ENCODE data around the gene AGBL4. TPM values are rescaled to one million over a fixed set of nuclear protein-coding genes. Genes with fewer than 3 reads are reported as not detected.

Gene AGBL4
- total RNA-seq, 1 experiment from 2014 or later, result not detected

DNA sequence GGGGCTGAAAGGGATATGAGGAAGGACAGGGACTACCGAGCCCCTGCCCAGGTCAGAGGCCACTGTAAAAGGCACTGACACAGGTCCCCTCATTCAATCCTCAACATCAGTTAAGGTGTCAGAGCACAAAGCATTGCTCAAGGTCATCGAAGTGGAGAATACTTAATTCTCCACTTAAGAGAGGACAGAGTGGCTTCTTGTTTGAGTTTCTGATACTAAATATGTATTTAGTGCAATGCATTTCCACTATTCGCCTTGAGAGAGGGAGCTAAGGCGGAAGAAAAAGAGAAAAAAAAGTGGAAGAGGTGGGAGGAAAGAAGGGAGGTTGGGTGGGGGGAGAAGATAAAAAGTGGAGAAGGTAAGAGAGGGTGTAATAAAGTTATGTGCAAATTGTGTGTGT lies 1451.6 kb downstream of the AGBL4 start:
- Mint-ChIP-seq H3K27ac (ENCODE audit: unreplicated experiment) (no peak overlapping the region), H3K9me3 (ENCODE audit: unreplicated experiment) (no peaks in the 10 kb centered on the region), H3K4me3 (ENCODE audit: unreplicated experiment) (no peak overlapping the region), H3K27me3 (ENCODE audit: insufficient read depth, unreplicated experiment) (peaks cover 16% of the 10 kb centered on the region), H3K4me1 (ENCODE audit: low read depth, unreplicated experiment) (no peaks in the 10 kb centered on the region), H3K36me3 (ENCODE audit: insufficient read depth, unreplicated experiment) (no peaks in the 10 kb centered on the region)
- TF ChIP-seq, protein P1, sequence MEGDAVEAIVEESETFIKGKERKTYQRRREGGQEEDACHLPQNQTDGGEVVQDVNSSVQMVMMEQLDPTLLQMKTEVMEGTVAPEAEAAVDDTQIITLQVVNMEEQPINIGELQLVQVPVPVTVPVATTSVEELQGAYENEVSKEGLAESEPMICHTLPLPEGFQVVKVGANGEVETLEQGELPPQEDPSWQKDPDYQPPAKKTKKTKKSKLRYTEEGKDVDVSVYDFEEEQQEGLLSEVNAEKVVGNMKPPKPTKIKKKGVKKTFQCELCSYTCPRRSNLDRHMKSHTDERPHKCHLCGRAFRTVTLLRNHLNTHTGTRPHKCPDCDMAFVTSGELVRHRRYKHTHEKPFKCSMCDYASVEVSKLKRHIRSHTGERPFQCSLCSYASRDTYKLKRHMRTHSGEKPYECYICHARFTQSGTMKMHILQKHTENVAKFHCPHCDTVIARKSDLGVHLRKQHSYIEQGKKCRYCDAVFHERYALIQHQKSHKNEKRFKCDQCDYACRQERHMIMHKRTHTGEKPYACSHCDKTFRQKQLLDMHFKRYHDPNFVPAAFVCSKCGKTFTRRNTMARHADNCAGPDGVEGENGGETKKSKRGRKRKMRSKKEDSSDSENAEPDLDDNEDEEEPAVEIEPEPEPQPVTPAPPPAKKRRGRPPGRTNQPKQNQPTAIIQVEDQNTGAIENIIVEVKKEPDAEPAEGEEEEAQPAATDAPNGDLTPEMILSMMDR (IDR thresholded peaks at IDR 0.05; ENCODE audit: insufficient read depth in 1 of 2, low read depth in 1 of 2, low read length in 1 of 2, severe bottlenecking in 1 of 2, unreplicated experiment in 1 of 2), result no peak
- POLR2A ChIA-PET, result no interaction called here
- Histone ChIP-seq H3K9me3 (no peaks in the 10 kb centered on the region), H3K27me3 (replicated peaks; ENCODE audit: control insufficient read depth, insufficient read depth, low read length) (no peaks in the 10 kb centered on the region; the same call in none of the 2 replicates), H3K4me1 (no peaks in the 10 kb centered on the region), H3K4me3 (ENCODE audit: low read depth, low read length) (no peak overlapping the region), H3K36me3 (ENCODE audit: control insufficient read depth, insufficient read depth, low read length) (no peaks in the 10 kb centered on the region)
- BruUV-seq (replicated peaks), result no TSS peak
- no peak for DNase-seq
- CTCF ChIA-PET, result interaction anchor here (0.6 to 1.3 kb wide), 7 partner anchors 17 to 299 kb away, joined by 3 to 33 read pairs (median 6); no protein-coding TSS in a partner anchor
- intact Hi-C loops (cut with micrococcal nuclease; ENCODE audit: unreplicated experiment), result loop anchor here (1.0 kb wide), 5 partner anchors 108 to 344 kb away; no protein-coding TSS in a partner anchor

DNA sequence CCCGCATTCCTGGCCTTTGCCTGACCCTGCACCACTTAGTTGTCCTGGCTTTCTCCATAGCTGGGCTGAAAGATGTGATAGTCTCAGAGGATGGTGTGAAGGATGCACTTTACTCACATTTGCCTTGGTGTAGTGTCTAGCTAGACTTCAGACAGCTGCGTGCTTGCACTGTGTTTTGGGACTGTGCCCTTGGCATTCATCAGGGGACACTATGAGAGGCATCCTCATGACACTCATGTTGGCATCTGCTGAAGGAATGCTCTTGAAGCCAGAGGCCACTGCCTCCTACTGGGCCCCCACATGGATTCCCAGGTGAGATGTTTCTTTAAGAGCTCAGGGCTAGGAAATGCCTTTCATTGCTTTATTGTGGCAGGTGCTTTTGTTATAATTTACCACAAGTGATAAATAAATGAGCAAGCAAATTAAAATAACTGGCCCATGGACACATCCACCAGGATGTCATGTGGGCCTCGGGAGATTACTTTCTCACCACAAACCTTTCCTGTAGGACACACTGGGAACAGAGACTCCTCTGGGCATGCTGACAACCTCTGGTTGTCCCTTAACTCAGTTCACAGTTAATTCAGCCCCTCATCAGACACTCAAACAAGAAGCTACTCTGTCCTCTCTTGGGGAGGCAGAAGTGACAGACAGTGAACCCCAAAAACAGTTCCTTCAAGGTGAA lies 1452.3 kb downstream of the AGBL4 start:
- no peak for DNase-seq
- H3K27me3 Mint-ChIP-seq (ENCODE audit: insufficient read depth, unreplicated experiment), result peaks cover 16% of the 10 kb centered on the region

DNA sequence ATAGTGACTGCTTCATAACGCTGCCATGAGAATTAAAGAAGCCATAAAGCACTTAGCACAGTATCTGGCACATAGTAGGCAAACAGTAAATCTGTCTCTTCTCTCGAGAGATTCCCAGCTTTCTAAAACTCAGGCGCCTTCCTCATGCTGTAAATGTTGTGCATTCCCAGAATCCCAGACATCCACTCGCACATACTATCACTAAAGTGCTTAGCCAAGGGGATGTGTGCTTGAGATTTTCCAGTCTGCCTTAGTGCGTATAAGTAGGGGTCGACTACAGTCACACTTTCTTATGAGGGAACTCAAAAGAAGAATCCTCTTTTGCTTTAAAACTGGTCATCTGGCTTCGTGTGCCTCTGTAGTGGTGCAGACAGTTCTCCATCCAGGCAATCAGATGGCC lies 1453.2 kb downstream of the AGBL4 start:
- no peak overlapping the region for H3K4me3 Mint-ChIP-seq (ENCODE audit: unreplicated experiment)

More for the DNA sequence above, 1452.3 kb downstream of the AGBL4 start:
- no peak overlapping the region for H3K4me3 ChIP-seq (ENCODE audit: low read depth, low read length)
- Mint-ChIP-seq H3K9me3 (ENCODE audit: unreplicated experiment) (no peaks in the 10 kb centered on the region), H3K4me3 (ENCODE audit: unreplicated experiment) (no peak overlapping the region), H3K4me1 (ENCODE audit: low read depth, unreplicated experiment) (no peaks in the 10 kb centered on the region), H3K27ac (ENCODE audit: unreplicated experiment) (no peak overlapping the region), H3K36me3 (ENCODE audit: insufficient read depth, unreplicated experiment) (no peaks in the 10 kb centered on the region)
- ChIA-PET POLR2A (no interaction called here), CTCF (interaction anchor here (0.8 kb wide), 1 partner anchor 19 kb away, joined by 3 read pairs; no protein-coding TSS in a partner anchor)
- no peaks in the 10 kb centered on the region for H3K36me3 ChIP-seq (ENCODE audit: control insufficient read depth, insufficient read depth, low read length)
- no TSS peak for BruUV-seq (replicated peaks)
- intact Hi-C loops (cut with micrococcal nuclease; ENCODE audit: unreplicated experiment), result no loop called here
- no peaks in the 10 kb centered on the region for H3K9me3 ChIP-seq
- no peaks in the 10 kb centered on the region for H3K4me1 ChIP-seq
- no peaks in the 10 kb centered on the region; the same call in none of the 2 replicates for H3K27me3 ChIP-seq (replicated peaks; ENCODE audit: control insufficient read depth, insufficient read depth, low read length)
- TF ChIP-seq, protein P1 (IDR thresholded peaks at IDR 0.05; ENCODE audit: insufficient read depth in 1 of 2, low read depth in 1 of 2, low read length in 1 of 2, severe bottlenecking in 1 of 2, unreplicated experiment in 1 of 2), result no peak

More for the DNA sequence above, 1453.2 kb downstream of the AGBL4 start:
- no peaks in the 10 kb centered on the region for H3K36me3 Mint-ChIP-seq (ENCODE audit: insufficient read depth, unreplicated experiment)
- CTCF ChIA-PET, result no interaction called here
- no TSS peak for BruUV-seq (replicated peaks)
- POLR2A ChIA-PET, result no interaction called here
- no peaks in the 10 kb centered on the region for H3K9me3 ChIP-seq
- no peaks in the 10 kb centered on the region for H3K9me3 Mint-ChIP-seq (ENCODE audit: unreplicated experiment)
- no peak overlapping the region for H3K4me3 ChIP-seq (ENCODE audit: low read depth, low read length)
- no peaks in the 10 kb centered on the region; the same call in none of the 2 replicates for H3K27me3 ChIP-seq (replicated peaks; ENCODE audit: control insufficient read depth, insufficient read depth, low read length)
- H3K27me3 Mint-ChIP-seq (ENCODE audit: insufficient read depth, unreplicated experiment), result peaks cover 14% of the 10 kb centered on the region
- no peak overlapping the region for H3K27ac Mint-ChIP-seq (ENCODE audit: unreplicated experiment)
- no peaks in the 10 kb centered on the region for H3K4me1 ChIP-seq
- no peak for DNase-seq
- intact Hi-C loops (cut with micrococcal nuclease; ENCODE audit: unreplicated experiment), result no loop called here
- no peaks in the 10 kb centered on the region for H3K36me3 ChIP-seq (ENCODE audit: control insufficient read depth, insufficient read depth, low read length)
- no peaks in the 10 kb centered on the region for H3K4me1 Mint-ChIP-seq (ENCODE audit: low read depth, unreplicated experiment)
- TF ChIP-seq, protein P1 (IDR thresholded peaks at IDR 0.05; ENCODE audit: insufficient read depth in 1 of 2, low read depth in 1 of 2, low read length in 1 of 2, severe bottlenecking in 1 of 2, unreplicated experiment in 1 of 2), result no peak
